K562 (cell line): ENCODE results near the gene UBR7. TPM values are rescaled to one million over a fixed set of nuclear protein-coding genes. Genes with fewer than 3 reads are reported as not detected.

Experiments
- ATAC-seq: fragments of 200-7000 bp; cut with Tn5 transposase; 3 replicates; pipeline ENCODE4 v1.9.1; 2020; ENCODE audit warnings: moderate library complexity
- BruUV-seq: library from RNA; stranded (reverse); fragments of 400-500 nt; replicated peaks from 2 replicates; lab custom pipeline; 2021; lab: Mats Ljungman, UMichigan
- CTCF ChIA-PET: fragments of 300-600 bp; formaldehyde crosslinking; extraction: SDS; loops from one replicate; lab custom pipeline; 2021; ENCODE audit warnings: low intra/inter-chr PET ratio; lab: Yijun Ruan, JAX
- POLR2A ChIA-PET: fragments of 300-600, 350-650 bp; sonication (Branson Sonifier 250); formaldehyde crosslinking; extraction: SDS; loops from one replicate; lab custom pipeline; 2021; ENCODE audit warnings: antibody characterized with exemption, inconsistent platforms; lab: Yijun Ruan, JAX
- DNase-seq, 4 experiments: peaks; one replicate each; pipeline versions ENCODE4 v3.0.0 to v3.0.0-alpha.2; 2011 to 2018; ENCODE audit warnings: low spot score in 3 of 4, mixed read lengths in 3 of 4; ENCODE audit errors: extremely low read depth in 1 of 4
- FAIRE-seq: peaks from 2 replicates; lab custom pipeline; 2011; peaks lifted over from hg19 to GRCh38; lab: Jason Lieb, UNC
- H2AFZ ChIP-seq: 2 replicates; pipeline ENCODE4 v1.6.0; 2011; ENCODE audit warnings: low read depth, low read length, control low read depth, inconsistent platforms
- H3K27ac ChIP-seq: fragments of 200-600 bp; 3 replicates; pipeline ENCODE4 v1.8.0; 2011; ENCODE audit warnings: low read depth, mild to moderate bottlenecking, control low read depth, inconsistent platforms, low read length, moderate library complexity, mixed read lengths; ENCODE audit errors: extremely low read depth
- H3K27me3 ChIP-seq, 2 experiments: fragments of 300-600 bp in 1 of 2; 2 replicates in 1 of 2; 3 replicates in 1 of 2; pipeline versions ENCODE4 v1.6.0 to v1.8.0; 2011; ENCODE audit warnings: inconsistent platforms in 2 of 2, low read length in 2 of 2, mild to moderate bottlenecking in 1 of 2, mixed read lengths in 1 of 2, moderate library complexity in 1 of 2; ENCODE audit not compliant: control insufficient read depth in 2 of 2, insufficient read depth in 2 of 2
- H3K36me3 ChIP-seq: fragments of 300-600 bp; 3 replicates; pipeline ENCODE4 v1.8.0; 2011; ENCODE audit warnings: mild to moderate bottlenecking, low read length, inconsistent platforms; ENCODE audit not compliant: control insufficient read depth, insufficient read depth
- H3K4me1 ChIP-seq, 2 experiments: fragments of 200-600 bp in 1 of 2; replicated peaks in 1 of 2; 2 replicates in 1 of 2; 3 replicates in 1 of 2; pipeline versions ENCODE4 v1.5.1 to v1.8.0; 2011; ENCODE audit warnings: inconsistent platforms in 2 of 2, low read length in 2 of 2, mild to moderate bottlenecking in 1 of 2, mixed read lengths in 1 of 2, moderate library complexity in 1 of 2; ENCODE audit not compliant: control insufficient read depth in 2 of 2, insufficient read depth in 2 of 2
- H3K4me2 ChIP-seq: 2 replicates; pipeline ENCODE4 v1.6.1; 2011; ENCODE audit warnings: low read length, control low read depth, inconsistent platforms, mixed read lengths; ENCODE audit not compliant: insufficient read depth
- H3K4me3 ChIP-seq: fragments of 200-600 bp; sonication (generic), shearing (Covaris generic); 2 replicates; pipeline ENCODE4 v1.5.1; 2016; ENCODE audit warnings: control low read depth, inconsistent platforms
- H3K79me2 ChIP-seq: fragments of 200-600 bp; 3 replicates; pipeline ENCODE4 v1.8.0; 2011; ENCODE audit warnings: low read length, inconsistent platforms; ENCODE audit not compliant: control insufficient read depth, insufficient read depth
- H3K9ac ChIP-seq, 2 experiments: 2 replicates each; pipeline versions ENCODE4 v1.6.0 to v1.6.1; 2011; ENCODE audit warnings: low read depth in 2 of 2, low read length in 2 of 2, control low read depth in 1 of 2, inconsistent platforms in 1 of 2, mild to moderate bottlenecking in 1 of 2, mixed read lengths in 1 of 2; ENCODE audit not compliant: insufficient read depth in 1 of 2
- H3K9me1 ChIP-seq: one replicate; pipeline ENCODE4 v1.6.0; 2011; ENCODE audit warnings: inconsistent platforms, mild to moderate bottlenecking, low read length, moderate library complexity; ENCODE audit not compliant: control insufficient read depth, insufficient read depth
- H3K9me3 ChIP-seq: replicated peaks from 2 replicates; pipeline ENCODE4 v1.5.1; 2011; ENCODE audit warnings: low read depth, low read length, inconsistent platforms; ENCODE audit not compliant: control insufficient read depth, insufficient read depth
- H4K20me1 ChIP-seq: replicated peaks from 2 replicates; pipeline ENCODE4 v1.6.1; 2011; ENCODE audit warnings: low read length, inconsistent platforms, mixed read lengths; ENCODE audit not compliant: control insufficient read depth, insufficient read depth
- ELF1 ChIP-seq: fragments of 200-800 bp; sonication (Bioruptor generic); IDR thresholded peaks from 2 replicates; pipeline ENCODE4 v1.6.1; 2016; ENCODE audit warnings: missing genetic modification characterization, missing compliant biosample characterization
- NFATC3 ChIP-seq: fragments of 450-650 bp; IDR thresholded peaks from 2 replicates; pipeline ENCODE4 v1.6.1; 2017; ENCODE audit warnings: mild to moderate bottlenecking
- TSHZ1 ChIP-seq: fragments of 250-450 bp; sonication (Bioruptor Pico); IDR thresholded peaks from 2 replicates; pipeline ENCODE4 v1.4.0; 2020; ENCODE audit warnings: mild to moderate bottlenecking, moderate library complexity
- ZNF354B ChIP-seq: fragments of 250-450 bp; sonication (Bioruptor Pico); IDR thresholded peaks from 2 replicates; pipeline ENCODE4 v1.4.0; 2020
- ZNF395 ChIP-seq: fragments of 200-800 bp; sonication (Bioruptor generic); IDR thresholded peaks from 2 replicates; pipeline ENCODE4 v1.6.1; 2017; ENCODE audit warnings: missing genetic modification characterization, missing compliant biosample characterization
- WGBS: fragments of 100-300 bp; shearing (Covaris generic); methylation state at CpG from one replicate; pipeline ENCODE4 v1.1.6; 2016; ENCODE audit warnings: low coverage, mixed read lengths; ENCODE audit not compliant: insufficient coverage; ENCODE audit errors: missing lambda C conversion rate; 5-methylcytosine and 5-hydroxymethylcytosine counted together
- in situ Hi-C: fragments of 300-500 bp; cut with MboI; formaldehyde crosslinking; loops from 4 replicates; pipeline ENCODE4 v1.15.0; 2018; ENCODE audit warnings: inconsistent platforms, mixed read lengths
- intact Hi-C: fragments of 100-400 bp; cut with micrococcal nuclease; formaldehyde crosslinking; loops from 2 replicates; pipeline ENCODE4 v1.14.2; 2022
- polyA plus RNA-seq, 8 experiments: library from polyadenylated mRNA; depleted of rRNA in 4 of 8; stranded (reverse) in 5 of 8; unstranded in 3 of 8; fragments of >200 nt; fragmentation: Nextera tagmentation in 2 of 8; fragmentation: Illumina TruSeq in 1 of 8; extraction: Ambion mirVana in 2 of 8; extraction: Trizol in 1 of 8; gene quantifications; 2 replicates each; pipeline versions ENCODE4 v1.2.1 to v1.2.3, GENCODE V29; 2011 to 2014; ENCODE audit warnings: inconsistent platforms in 1 of 8, missing spikeins in 1 of 8
- total RNA-seq, 7 experiments: library from RNA; depleted of rRNA in 6 of 7; stranded (reverse); fragments of >200 nt in 6 of 7; fragmentation: Illumina TruSeq in 2 of 7; extraction: Trizol in 2 of 7; gene quantifications; 2 replicates each; pipeline versions ENCODE4 v1.2.1 to v1.2.3, GENCODE V29; 2011 to 2021; ENCODE audit warnings: low replicate concordance in 1 of 7
- TF ChIP-seq, protein P1 (sequence below): sonication (generic); formaldehyde crosslinking; IDR thresholded peaks from 2 replicates; pipeline ENCODE4 v1.8.1; 2023; ENCODE audit warnings: mild to moderate bottlenecking, missing genetic modification reagents
- TF ChIP-seq, protein P2 (sequence below), 2 experiments: fragments of 450-650 bp; IDR thresholded peaks; 2 replicates each; pipeline ENCODE4 v1.6.1; 2016; ENCODE audit warnings: mild to moderate bottlenecking in 2 of 2, borderline replicate concordance in 1 of 2, low read depth in 1 of 2, moderate library complexity in 1 of 2

The UBR7 gene
- total and polyA plus RNA-seq, 9 of the 15 experiments (the other 6 are each of a cell fraction or from before 2014, with no cell fraction given) = 12.5 to 63.0 (median 34.4) TPM

DNA sequence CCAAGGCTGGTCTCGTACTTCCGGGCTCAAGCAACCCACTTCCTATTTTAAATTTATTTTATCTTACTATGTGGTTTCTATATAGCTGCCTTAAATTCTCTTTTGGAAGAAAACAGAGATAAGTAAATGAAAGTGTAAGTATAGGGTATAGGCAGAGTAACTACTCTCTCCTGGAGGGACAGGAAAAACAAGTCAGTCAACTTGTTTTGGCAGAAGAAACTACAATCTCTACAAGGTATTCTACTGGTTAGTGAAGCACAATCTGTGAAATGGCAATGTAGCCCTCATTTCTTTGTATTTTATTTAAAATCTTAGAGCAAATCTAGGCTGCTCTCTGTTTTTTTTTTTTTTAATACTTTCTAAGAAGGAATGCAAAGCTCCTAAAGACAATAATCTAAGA lies 55.4 kb downstream of the UBR7 start:
- in situ Hi-C loops = no loop called here
- POLR2A ChIA-PET = no interaction called here
- BruUV-seq = no TSS peak
- no peak for TF ChIP-seq NFATC3
- TF ChIP-seq, protein P1, sequence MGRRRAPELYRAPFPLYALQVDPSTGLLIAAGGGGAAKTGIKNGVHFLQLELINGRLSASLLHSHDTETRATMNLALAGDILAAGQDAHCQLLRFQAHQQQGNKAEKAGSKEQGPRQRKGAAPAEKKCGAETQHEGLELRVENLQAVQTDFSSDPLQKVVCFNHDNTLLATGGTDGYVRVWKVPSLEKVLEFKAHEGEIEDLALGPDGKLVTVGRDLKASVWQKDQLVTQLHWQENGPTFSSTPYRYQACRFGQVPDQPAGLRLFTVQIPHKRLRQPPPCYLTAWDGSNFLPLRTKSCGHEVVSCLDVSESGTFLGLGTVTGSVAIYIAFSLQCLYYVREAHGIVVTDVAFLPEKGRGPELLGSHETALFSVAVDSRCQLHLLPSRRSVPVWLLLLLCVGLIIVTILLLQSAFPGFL (CRISPR knock-in tag) = no peak
- no peak for TF ChIP-seq ELF1 (tag)
- TF ChIP-seq ZNF395 (CRISPR knock-in tag) = no peak
- TF ChIP-seq, protein P2, sequence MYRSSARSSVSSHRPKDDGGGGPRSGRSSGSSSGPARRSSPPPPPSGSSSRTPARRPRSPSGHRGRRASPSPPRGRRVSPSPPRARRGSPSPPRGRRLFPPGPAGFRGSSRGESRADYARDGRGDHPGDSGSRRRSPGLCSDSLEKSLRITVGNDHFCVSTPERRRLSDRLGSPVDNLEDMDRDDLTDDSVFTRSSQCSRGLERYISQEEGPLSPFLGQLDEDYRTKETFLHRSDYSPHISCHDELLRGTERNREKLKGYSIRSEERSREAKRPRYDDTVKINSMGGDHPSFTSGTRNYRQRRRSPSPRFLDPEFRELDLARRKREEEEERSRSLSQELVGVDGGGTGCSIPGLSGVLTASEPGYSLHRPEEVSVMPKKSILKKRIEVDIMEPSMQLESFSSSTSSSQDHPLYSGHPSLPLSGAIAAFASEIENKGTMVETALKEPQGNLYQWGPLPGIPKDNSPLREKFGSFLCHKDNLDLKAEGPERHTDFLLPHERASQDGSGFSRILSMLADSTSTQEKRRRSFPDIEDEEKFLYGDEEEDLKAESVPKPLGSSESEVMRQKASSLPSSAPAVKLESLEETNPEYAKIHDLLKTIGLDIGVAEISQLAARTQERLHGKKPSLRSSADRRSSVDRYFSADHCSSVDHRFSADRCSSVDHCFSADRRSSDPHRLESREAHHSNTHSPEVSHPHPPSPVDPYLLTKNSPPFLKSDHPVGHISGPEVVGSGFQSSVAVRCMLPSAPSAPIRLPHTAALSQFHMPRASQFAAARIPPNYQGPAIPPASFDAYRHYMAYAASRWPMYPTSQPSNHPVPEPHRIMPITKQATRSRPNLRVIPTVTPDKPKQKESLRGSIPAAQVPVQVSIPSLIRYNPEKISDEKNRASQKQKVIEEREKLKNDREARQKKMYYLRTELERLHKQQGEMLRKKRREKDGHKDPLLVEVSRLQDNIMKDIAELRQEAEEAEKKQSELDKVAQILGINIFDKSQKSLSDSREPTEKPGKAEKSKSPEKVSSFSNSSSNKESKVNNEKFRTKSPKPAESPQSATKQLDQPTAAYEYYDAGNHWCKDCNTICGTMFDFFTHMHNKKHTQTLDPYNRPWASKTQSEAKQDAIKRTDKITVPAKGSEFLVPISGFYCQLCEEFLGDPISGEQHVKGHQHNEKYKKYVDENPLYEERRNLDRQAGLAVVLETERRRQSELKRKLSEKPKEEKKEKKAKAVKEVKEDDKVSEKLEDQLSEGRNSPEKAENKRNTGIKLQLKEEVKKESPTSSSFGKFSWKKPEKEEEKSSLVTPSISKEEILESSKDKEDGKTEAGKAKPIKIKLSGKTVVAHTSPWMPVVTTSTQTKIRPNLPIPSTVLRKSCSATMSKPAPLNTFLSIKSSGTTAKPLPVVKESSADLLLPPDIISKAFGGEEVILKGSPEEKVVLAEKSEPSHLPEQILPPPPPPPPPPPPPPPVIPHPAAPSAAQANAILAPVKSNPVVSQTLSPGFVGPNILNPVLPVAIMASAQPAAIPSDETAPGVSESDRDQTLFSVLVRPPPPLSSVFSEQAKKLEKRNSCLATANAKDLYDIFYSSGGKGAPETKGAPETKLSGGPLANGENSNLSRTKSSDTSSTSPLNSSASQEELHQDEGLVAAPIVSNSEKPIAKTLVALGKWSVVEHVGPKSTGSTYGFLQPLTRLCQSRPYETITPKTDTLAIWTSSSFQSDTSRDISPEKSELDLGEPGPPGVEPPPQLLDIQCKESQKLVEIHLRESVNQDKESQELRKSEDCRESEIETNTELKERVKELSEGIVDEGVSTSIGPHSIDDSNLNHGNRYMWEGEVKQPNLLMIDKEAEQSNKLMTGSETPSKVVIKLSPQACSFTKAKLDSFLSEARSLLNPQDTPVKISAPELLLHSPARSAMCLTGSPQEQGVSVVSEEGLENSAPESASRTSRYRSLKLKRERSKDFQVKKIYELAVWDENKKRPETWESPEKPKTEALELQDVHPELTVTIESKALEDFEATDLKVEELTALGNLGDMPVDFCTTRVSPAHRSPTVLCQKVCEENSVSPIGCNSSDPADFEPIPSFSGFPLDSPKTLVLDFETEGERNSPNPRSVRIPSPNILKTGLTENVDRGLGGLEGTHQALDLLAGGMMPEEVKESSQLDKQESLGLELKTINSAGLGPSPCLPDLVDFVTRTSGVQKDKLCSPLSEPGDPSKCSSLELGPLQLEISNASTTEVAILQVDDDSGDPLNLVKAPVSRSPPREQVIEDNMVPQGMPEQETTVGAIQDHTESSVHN (IDR thresholded peaks at IDR 0.05; ENCODE audit: borderline replicate concordance in 1 of 2, low read depth in 1 of 2) = no peak
- no peak for TF ChIP-seq ZNF354B (CRISPR knock-in tag)
- TF ChIP-seq TSHZ1 (CRISPR knock-in tag) = no peak

More for the DNA sequence above, 55.4 kb downstream of the UBR7 start:
- no peak for FAIRE-seq
- Histone ChIP-seq H3K4me3 (no peak overlapping the region), H3K27me3 (no peaks in the 10 kb centered on the region), H2AFZ (no peak overlapping the region), H3K27ac (no peak overlapping the region), H3K4me2 (no peak overlapping the region), H3K79me2 (no peaks in the 10 kb centered on the region; the same call in 2 of the 3 replicates), H3K9me3 (no peaks in the 10 kb centered on the region), H3K9ac (no peak overlapping the region), H3K4me1 (peaks cover 0 to 13% of the 10 kb centered on the region in 2 experiments; a peak in 2 of 5 replicates), H3K36me3 (peaks cover 18% of the 10 kb centered on the region; the same call in 2 of the 3 replicates), H4K20me1 (peaks cover 19% of the 10 kb centered on the region), H3K9me1 (no peaks in the 10 kb centered on the region)
- intact Hi-C loops = no loop called here
- DNase-seq = no peak
- CTCF ChIA-PET = no interaction called here
- WGBS = 93% methylated on average over 2 of the region's 2 CpGs
- ATAC-seq = no peak
